GM12878 (cell line): ENCODE results near the gene GPR137B. TPM values are rescaled to one million over a fixed set of nuclear protein-coding genes. Genes with fewer than 3 reads are reported as not detected.

Experiments
- BACH1 ChIP-seq: fragments of 450-650 bp; IDR thresholded peaks from 2 replicates; pipeline ENCODE4 v1.6.1; 2017; ENCODE audit warnings: mild to moderate bottlenecking, borderline replicate concordance
- BMI1 ChIP-seq: fragments of 450-650 bp; IDR thresholded peaks from 2 replicates; pipeline ENCODE4 v1.6.1; 2016; ENCODE audit warnings: mild to moderate bottlenecking, moderate library complexity, borderline replicate concordance
- CHD1 ChIP-seq: IDR thresholded peaks from 2 replicates; pipeline ENCODE4 v1.6.1; 2012; ENCODE audit warnings: low read depth, low read length, improper control_type of control experiment
- ESRRA ChIP-seq: IDR thresholded peaks from 2 replicates; pipeline ENCODE4 v1.6.1; 2012; ENCODE audit warnings: mild to moderate bottlenecking, low read length, improper control_type of control experiment
- FOS ChIP-seq: IDR thresholded peaks from 3 replicates; pipeline ENCODE4 v1.6.1; 2011; ENCODE audit warnings: borderline replicate concordance; ENCODE audit not compliant: insufficient read length; ENCODE audit errors: extremely low read depth
- GABPA ChIP-seq: IDR thresholded peaks from 2 replicates; pipeline ENCODE4 v1.6.1; 2014; ENCODE audit warnings: antibody characterized with exemption, low read depth, mild to moderate bottlenecking, inconsistent platforms
- GATAD2B ChIP-seq: fragments of 450-650 bp; conservative IDR thresholded peaks from 2 replicates; pipeline ENCODE4 v1.6.1; 2017; ENCODE audit warnings: low read depth, mild to moderate bottlenecking, moderate library complexity
- IKZF1 ChIP-seq: fragments of 450-650 bp; conservative IDR thresholded peaks from 2 replicates; pipeline ENCODE4 v1.6.1; 2017; ENCODE audit warnings: antibody characterized with exemption, mild to moderate bottlenecking
- IKZF2 ChIP-seq, 2 experiments: fragments of 450-650 bp; IDR thresholded peaks; 2 replicates each; pipeline ENCODE4 v1.6.1; 2017; ENCODE audit warnings: mild to moderate bottlenecking in 2 of 2, moderate library complexity in 2 of 2
- JUNB ChIP-seq: IDR thresholded peaks from 2 replicates; pipeline ENCODE4 v1.6.1; 2016; ENCODE audit warnings: antibody characterized with exemption, mild to moderate bottlenecking
- KAT2A ChIP-seq: conservative IDR thresholded peaks from 2 replicates; pipeline ENCODE4 v1.6.1; 2011; ENCODE audit warnings: low read depth, low read length; ENCODE audit not compliant: control insufficient read depth
- MYB ChIP-seq: fragments of 150-350 bp; IDR thresholded peaks from 2 replicates; pipeline ENCODE4 v1.6.1; 2014; ENCODE audit warnings: mild to moderate bottlenecking, low read depth, low read length, borderline replicate concordance
- NFXL1 ChIP-seq: fragments of 450-650 bp; IDR thresholded peaks from 2 replicates; pipeline ENCODE4 v1.6.1; 2017; ENCODE audit warnings: antibody characterized with exemption, mild to moderate bottlenecking, borderline replicate concordance
- NFYA ChIP-seq: IDR thresholded peaks from 2 replicates; pipeline ENCODE4 v1.6.1; 2011; ENCODE audit warnings: low read depth, mild to moderate bottlenecking, low read length, improper control_type of control experiment, borderline replicate concordance
- NRF1 ChIP-seq: conservative IDR thresholded peaks from 2 replicates; pipeline ENCODE4 v1.6.1; 2011; ENCODE audit warnings: mild to moderate bottlenecking, low read depth, low read length, improper control_type of control experiment
- PML ChIP-seq: IDR thresholded peaks from 2 replicates; pipeline ENCODE4 v1.6.1; 2012; ENCODE audit warnings: low read length, inconsistent platforms
- POLR2AphosphoS2 ChIP-seq: IDR thresholded peaks from 2 replicates; pipeline ENCODE4 v1.6.1; 2011; ENCODE audit warnings: low read depth, mild to moderate bottlenecking, low read length, improper control_type of control experiment, moderate library complexity
- POLR2AphosphoS5 ChIP-seq: IDR thresholded peaks from 2 replicates; pipeline ENCODE4 v1.6.1; 2011; ENCODE audit warnings: mild to moderate bottlenecking, low read length, inconsistent platforms
- RAD21 ChIP-seq: IDR thresholded peaks from 2 replicates; pipeline ENCODE4 v1.6.1; 2011; ENCODE audit warnings: mild to moderate bottlenecking, low read depth, low read length, moderate library complexity; ENCODE audit not compliant: insufficient read depth
- RAD51 ChIP-seq: fragments of 450-650 bp; IDR thresholded peaks from 2 replicates; pipeline ENCODE4 v1.6.1; 2016; ENCODE audit warnings: moderate library complexity, mild to moderate bottlenecking, inconsistent platforms
- RFX5 ChIP-seq: IDR thresholded peaks from 2 replicates; pipeline ENCODE4 v1.6.1; 2011; ENCODE audit warnings: low read depth, low read length, improper control_type of control experiment
- RUNX3 ChIP-seq: IDR thresholded peaks from 2 replicates; pipeline ENCODE4 v1.6.1; 2012; ENCODE audit warnings: low read length, inconsistent platforms
- SIN3A ChIP-seq: IDR thresholded peaks from 2 replicates; pipeline ENCODE4 v1.6.1; 2012; ENCODE audit warnings: low read depth, low read length, improper control_type of control experiment
- SMARCA5 ChIP-seq: fragments of 450-650 bp; IDR thresholded peaks from 2 replicates; pipeline ENCODE4 v1.6.1; 2017; ENCODE audit warnings: mild to moderate bottlenecking
- SP1 ChIP-seq: IDR thresholded peaks from one replicate; pipeline ENCODE4 v1.6.1; 2011; ENCODE audit warnings: low read depth, low read length
- STAT1 ChIP-seq: fragments of 450-650 bp; conservative IDR thresholded peaks from 2 replicates; pipeline ENCODE4 v1.6.1; 2014; ENCODE audit warnings: antibody characterized with exemption, mild to moderate bottlenecking
- TAF1 ChIP-seq: IDR thresholded peaks from 2 replicates; pipeline ENCODE4 v1.6.1; 2011; ENCODE audit warnings: mild to moderate bottlenecking, low read depth, low read length, borderline replicate concordance
- TBL1XR1 ChIP-seq: IDR thresholded peaks from 2 replicates; pipeline ENCODE4 v1.6.1; 2012; ENCODE audit warnings: low read depth, low read length, improper control_type of control experiment
- ZBED1 ChIP-seq: IDR thresholded peaks from 2 replicates; pipeline ENCODE4 v1.6.1; 2016; ENCODE audit warnings: borderline replicate concordance
- ZNF24 ChIP-seq: fragments of 450-650 bp; IDR thresholded peaks from 2 replicates; pipeline ENCODE4 v1.6.1; 2017; ENCODE audit warnings: antibody characterized with exemption, mild to moderate bottlenecking
- polyA plus RNA-seq, 11 experiments: library from polyadenylated mRNA; depleted of rRNA in 4 of 11; unstranded in 6 of 11; stranded (reverse) in 5 of 11; fragments of >200 nt; fragmentation: Nextera tagmentation in 4 of 11; fragmentation: Illumina TruSeq in 1 of 11; extraction: Ambion mirVana in 4 of 11; extraction: Trizol in 1 of 11; gene quantifications; 1 replicate in 1 of 11; 2 replicates in 10 of 11; pipeline versions ENCODE4 v1.2.1 to v1.2.3, GENCODE V29; 2011 to 2016; ENCODE audit warnings: inconsistent platforms in 2 of 11, missing spikeins in 2 of 11, low read depth in 1 of 11
- total RNA-seq, 4 experiments: library from RNA; depleted of rRNA in 3 of 4; stranded (reverse); fragments of >200 nt in 3 of 4; fragmentation: Illumina TruSeq in 1 of 4; extraction: Trizol in 1 of 4; gene quantifications; 2 replicates each; pipeline versions ENCODE4 v1.2.1 to v1.2.3, GENCODE V29; 2013 to 2021
- TF ChIP-seq, protein P1 (sequence below): fragments of 150-350 bp; IDR thresholded peaks from 2 replicates; pipeline ENCODE4 v1.6.1; 2014; ENCODE audit warnings: mild to moderate bottlenecking, low read depth, low read length
- TF ChIP-seq, protein P2 (sequence below): fragments of 450-650 bp; IDR thresholded peaks from 2 replicates; pipeline ENCODE4 v1.6.1; 2016; ENCODE audit warnings: mild to moderate bottlenecking

Gene GPR137B
- total and polyA plus RNA-seq, 10 of the 15 experiments (the other 5 are each of a cell fraction or from before 2014, with no cell fraction given) = 5.4 to 20.8 (median 12.5) TPM

DNA sequence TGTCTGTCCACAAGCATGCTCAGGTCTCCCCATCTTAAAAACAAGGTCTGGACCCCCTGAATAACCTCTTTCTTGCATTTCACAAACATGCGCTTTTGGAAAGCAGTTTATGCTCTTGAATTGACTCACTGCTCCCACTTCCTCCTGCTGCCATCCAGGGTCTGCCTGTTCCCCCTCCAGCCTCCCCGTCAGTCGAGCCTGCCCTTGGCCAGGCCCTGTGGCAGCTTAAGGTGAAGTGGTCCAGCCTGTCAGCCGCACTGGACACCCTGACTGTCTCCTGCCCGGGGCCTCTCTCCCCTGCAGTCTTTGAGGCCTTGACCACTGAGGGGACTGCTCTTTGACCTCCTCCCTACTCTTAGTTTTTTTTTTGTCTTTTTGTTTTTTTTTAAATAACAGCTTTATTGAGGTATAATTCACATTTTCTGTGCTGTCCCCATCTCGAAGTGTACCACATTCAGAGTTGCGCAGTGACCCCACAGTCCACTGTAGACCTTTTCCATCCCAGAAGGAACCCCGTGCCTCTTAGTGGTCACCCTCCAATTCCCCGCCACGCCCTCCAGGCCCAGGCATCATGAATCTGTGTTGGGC is 18.3 kb downstream of the GPR137B start (continued):
- TF ChIP-seq NFXL1 (no peak), JUNB (peak; percentile 85), NRF1 (no peak), PML (no peak), POLR2AphosphoS2 (no peak), IKZF1 (no peak; the same call in 1 of the 2 replicates), SP1 (no peak), TBL1XR1 (no peak), RAD21 (no peak), RFX5 (no peak), BACH1 (no peak), SMARCA5 (no peak), ZNF24 (no peak), POLR2AphosphoS5 (peak; percentile 29; the same call in 1 of the 2 replicates), GATAD2B (no peak; the same call in 1 of the 2 replicates), RAD51 (no peak), MYB (no peak), RUNX3 (no peak), FOS (no peak), TAF1 (no peak), ZBED1 (no peak; the same call in 1 of the 2 replicates), ESRRA (no peak; the same call in 1 of the 2 replicates), CHD1 (no peak), BMI1 (0 out of 2 replicates have a peak, but pooled peaks have one; percentile 22), IKZF2 (IDR thresholded peaks at IDR 0.05) (peak in 1 of 2 experiments; percentile 2; a peak in 2 of 4 replicates), KAT2A (no peak), GABPA (no peak), SIN3A (no peak), NFYA (no peak), STAT1 (no peak)
- TF ChIP-seq, protein P1, sequence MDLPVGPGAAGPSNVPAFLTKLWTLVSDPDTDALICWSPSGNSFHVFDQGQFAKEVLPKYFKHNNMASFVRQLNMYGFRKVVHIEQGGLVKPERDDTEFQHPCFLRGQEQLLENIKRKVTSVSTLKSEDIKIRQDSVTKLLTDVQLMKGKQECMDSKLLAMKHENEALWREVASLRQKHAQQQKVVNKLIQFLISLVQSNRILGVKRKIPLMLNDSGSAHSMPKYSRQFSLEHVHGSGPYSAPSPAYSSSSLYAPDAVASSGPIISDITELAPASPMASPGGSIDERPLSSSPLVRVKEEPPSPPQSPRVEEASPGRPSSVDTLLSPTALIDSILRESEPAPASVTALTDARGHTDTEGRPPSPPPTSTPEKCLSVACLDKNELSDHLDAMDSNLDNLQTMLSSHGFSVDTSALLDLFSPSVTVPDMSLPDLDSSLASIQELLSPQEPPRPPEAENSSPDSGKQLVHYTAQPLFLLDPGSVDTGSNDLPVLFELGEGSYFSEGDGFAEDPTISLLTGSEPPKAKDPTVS = no peak
- TF ChIP-seq, protein P2, sequence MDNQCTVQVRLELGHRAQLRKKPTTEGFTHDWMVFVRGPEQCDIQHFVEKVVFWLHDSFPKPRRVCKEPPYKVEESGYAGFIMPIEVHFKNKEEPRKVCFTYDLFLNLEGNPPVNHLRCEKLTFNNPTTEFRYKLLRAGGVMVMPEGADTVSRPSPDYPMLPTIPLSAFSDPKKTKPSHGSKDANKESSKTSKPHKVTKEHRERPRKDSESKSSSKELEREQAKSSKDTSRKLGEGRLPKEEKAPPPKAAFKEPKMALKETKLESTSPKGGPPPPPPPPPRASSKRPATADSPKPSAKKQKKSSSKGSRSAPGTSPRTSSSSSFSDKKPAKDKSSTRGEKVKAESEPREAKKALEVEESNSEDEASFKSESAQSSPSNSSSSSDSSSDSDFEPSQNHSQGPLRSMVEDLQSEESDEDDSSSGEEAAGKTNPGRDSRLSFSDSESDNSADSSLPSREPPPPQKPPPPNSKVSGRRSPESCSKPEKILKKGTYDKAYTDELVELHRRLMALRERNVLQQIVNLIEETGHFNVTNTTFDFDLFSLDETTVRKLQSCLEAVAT = no peak
